K562 (cell line): Measurements from ENCODE around the gene CDK9. TPM values are rescaled to one million over a fixed set of nuclear protein-coding genes. Genes with fewer than 3 reads are reported as not detected.

Source experiments
- BRD4 ChIP-seq: fragments of 200-600 bp; sonication (generic); IDR thresholded peaks from 2 replicates; pipeline ENCODE4 v1.6.1; 2017; ENCODE audit warnings: inconsistent platforms
- CBX2 ChIP-seq: fragments of 200-600 bp; sonication (generic); IDR thresholded peaks from one replicate; pipeline ENCODE4 v1.6.1; 2012; ENCODE audit warnings: mild to moderate bottlenecking, low read length, inconsistent platforms; ENCODE audit not compliant: insufficient read depth, poor library complexity, severe bottlenecking
- CREB3 ChIP-seq: fragments of 450-650 bp; conservative IDR thresholded peaks from 2 replicates; pipeline ENCODE4 v1.6.1; 2016; ENCODE audit warnings: missing genetic modification characterization, low read depth, mild to moderate bottlenecking, missing compliant biosample characterization, moderate library complexity
- ELK1 ChIP-seq: sonication (generic); formaldehyde crosslinking; IDR thresholded peaks from 2 replicates; pipeline ENCODE4 v1.8.1; 2022; ENCODE audit warnings: missing genetic modification reagents
- FUS ChIP-seq: fragments of 200-400 bp; formaldehyde crosslinking; optimal IDR thresholded peaks from 2 replicates; pipeline ENCODE3; 2017; ENCODE audit warnings: low read depth, low read length
- MCM3 ChIP-seq: fragments of 450-650 bp; IDR thresholded peaks from 2 replicates; pipeline ENCODE4 v1.6.1; 2016
- MECOM ChIP-seq: fragments of 250-450 bp; sonication (Bioruptor Pico); IDR thresholded peaks from 2 replicates; pipeline ENCODE4 v1.8.0; 2022; ENCODE audit warnings: inconsistent platforms
- RBFOX2 ChIP-seq: fragments of 200-400 bp; formaldehyde crosslinking; IDR thresholded peaks from 2 replicates; pipeline ENCODE4 v1.6.1; 2017; ENCODE audit warnings: low read depth, mild to moderate bottlenecking, low read length, moderate library complexity
- RCOR1 ChIP-seq, 2 experiments: IDR thresholded peaks; 2 replicates each; pipeline ENCODE4 v1.6.1; 2012; ENCODE audit warnings: low read depth in 2 of 2, low read length in 2 of 2, borderline replicate concordance in 1 of 2, improper control_type of control experiment in 1 of 2
- SMC3 ChIP-seq: conservative IDR thresholded peaks from 2 replicates; pipeline ENCODE4 v1.6.1; 2011; ENCODE audit warnings: low read depth, low read length, improper control_type of control experiment; ENCODE audit not compliant: insufficient read depth
- THRAP3 ChIP-seq: fragments of 450-650 bp; IDR thresholded peaks from 2 replicates; pipeline ENCODE4 v1.6.1; 2016; ENCODE audit warnings: mild to moderate bottlenecking, inconsistent platforms, borderline replicate concordance
- ZBTB17 ChIP-seq: fragments of 450-650 bp; formaldehyde crosslinking; IDR thresholded peaks from 2 replicates; pipeline ENCODE4 v1.4.0; 2020; ENCODE audit warnings: mild to moderate bottlenecking
- ZC3H4 ChIP-seq: sonication (generic); formaldehyde crosslinking; IDR thresholded peaks from 2 replicates; pipeline ENCODE4 v1.9.0; 2021; ENCODE audit warnings: missing genetic modification reagents, borderline replicate concordance
- ZKSCAN1 ChIP-seq: fragments of 150-350 bp; IDR thresholded peaks from 2 replicates; pipeline ENCODE4 v1.6.1; 2016; ENCODE audit warnings: low read depth, low read length
- ZNF133 ChIP-seq: fragments of 250-450 bp; sonication (Bioruptor Pico); IDR thresholded peaks from 2 replicates; pipeline ENCODE4 v1.4.0; 2020; ENCODE audit warnings: mild to moderate bottlenecking
- ZNF277 ChIP-seq: fragments of 250-450 bp; sonication (Bioruptor Pico); IDR thresholded peaks from 2 replicates; pipeline ENCODE4 v1.8.0; 2022; ENCODE audit warnings: inconsistent platforms, mild to moderate bottlenecking, moderate library complexity, borderline replicate concordance
- ZNF445 ChIP-seq: fragments of 250-450 bp; sonication (Bioruptor Pico); IDR thresholded peaks from 2 replicates; pipeline ENCODE4 v1.4.0; 2020; ENCODE audit warnings: low read depth, mild to moderate bottlenecking, moderate library complexity
- ZNF592 ChIP-seq: fragments of 450-650 bp; IDR thresholded peaks from 2 replicates; pipeline ENCODE4 v1.6.1; 2017; ENCODE audit warnings: antibody characterized with exemption, mild to moderate bottlenecking
- polyA plus RNA-seq, 8 experiments: library from polyadenylated mRNA; depleted of rRNA in 4 of 8; stranded (reverse) in 5 of 8; unstranded in 3 of 8; fragments of >200 nt; fragmentation: Nextera tagmentation in 2 of 8; fragmentation: Illumina TruSeq in 1 of 8; extraction: Ambion mirVana in 2 of 8; extraction: Trizol in 1 of 8; gene quantifications; 2 replicates each; pipeline versions ENCODE4 v1.2.1 to v1.2.3, GENCODE V29; 2011 to 2014; ENCODE audit warnings: inconsistent platforms in 1 of 8, missing spikeins in 1 of 8
- total RNA-seq, 7 experiments: library from RNA; depleted of rRNA in 6 of 7; stranded (reverse); fragments of >200 nt in 6 of 7; fragmentation: Illumina TruSeq in 2 of 7; extraction: Trizol in 2 of 7; gene quantifications; 2 replicates each; pipeline versions ENCODE4 v1.2.1 to v1.2.3, GENCODE V29; 2011 to 2021; ENCODE audit warnings: low replicate concordance in 1 of 7
- TF ChIP-seq, protein P1 (sequence below), 2 experiments: fragments of 450-650 bp; conservative IDR thresholded peaks; 2 replicates each; pipeline ENCODE4 v1.6.1; 2017; ENCODE audit warnings: mild to moderate bottlenecking in 2 of 2, moderate library complexity in 2 of 2

Gene CDK9
- total and polyA plus RNA-seq, 9 of the 15 experiments (the other 6 are each of a cell fraction or from before 2014, with no cell fraction given), result 4.2 to 78.6 (median 33.0) TPM

GRCh38 chr9:127828262-127829031 is 42.6 kb downstream of the CDK9 start (continued):
- TF ChIP-seq ELK1 (CRISPR knock-in tag) (no peak), ZNF133 (CRISPR knock-in tag) (no peak), ZNF592 (peak; percentile 89), ZC3H4 (CRISPR knock-in tag) (no peak), MECOM (no peak), FUS (peak; percentile 52), THRAP3 (no peak), CREB3 (tag) (peak; percentile 62; the same call in 1 of the 2 replicates), ZBTB17 (CRISPR knock-in tag) (peak; percentile 47), RBFOX2 (peak; percentile 99), ZNF445 (CRISPR knock-in tag) (no peak), BRD4 (no peak), ZNF277 (no peak), RCOR1 (IDR thresholded peaks at IDR 0.05; ENCODE audit: borderline replicate concordance in 1 of 2, low read depth in 2 of 2, low read length in 2 of 2) (no peak), MCM3 (no peak), ZKSCAN1 (no peak), SMC3 (no peak), CBX2 (no peak)
- TF ChIP-seq, protein P1, sequence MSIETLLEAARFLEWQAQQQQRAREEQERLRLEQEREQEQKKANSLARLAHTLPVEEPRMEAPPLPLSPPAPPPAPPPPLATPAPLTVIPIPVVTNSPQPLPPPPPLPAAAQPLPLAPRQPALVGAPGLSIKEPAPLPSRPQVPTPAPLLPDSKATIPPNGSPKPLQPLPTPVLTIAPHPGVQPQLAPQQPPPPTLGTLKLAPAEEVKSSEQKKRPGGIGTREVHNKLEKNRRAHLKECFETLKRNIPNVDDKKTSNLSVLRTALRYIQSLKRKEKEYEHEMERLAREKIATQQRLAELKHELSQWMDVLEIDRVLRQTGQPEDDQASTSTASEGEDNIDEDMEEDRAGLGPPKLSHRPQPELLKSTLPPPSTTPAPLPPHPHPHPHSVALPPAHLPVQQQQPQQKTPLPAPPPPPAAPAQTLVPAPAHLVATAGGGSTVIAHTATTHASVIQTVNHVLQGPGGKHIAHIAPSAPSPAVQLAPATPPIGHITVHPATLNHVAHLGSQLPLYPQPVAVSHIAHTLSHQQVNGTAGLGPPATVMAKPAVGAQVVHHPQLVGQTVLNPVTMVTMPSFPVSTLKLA (conservative IDR thresholded peaks at IDR 0.05), result peak; percentile 59 to 65
